Activated CD4-positive, CD25-positive, alpha-beta regulatory T cell (primary cell): ENCODE results near the gene TSR3.

Source experiments
- DNase-seq, 4 experiments: peaks; one replicate each; lab custom pipeline; 2025; lab: John Stamatoyannopoulos, UW

The TSR3 gene

GRCh38 chr16:1351215-1351581, 480 bp downstream of the TSR3 start:
- no peak for DNase-seq

- no peak for DNase-seq
Observed at GRCh38 chr16:1350691-1351090, 987 bp downstream of the TSR3 start.

DNA sequence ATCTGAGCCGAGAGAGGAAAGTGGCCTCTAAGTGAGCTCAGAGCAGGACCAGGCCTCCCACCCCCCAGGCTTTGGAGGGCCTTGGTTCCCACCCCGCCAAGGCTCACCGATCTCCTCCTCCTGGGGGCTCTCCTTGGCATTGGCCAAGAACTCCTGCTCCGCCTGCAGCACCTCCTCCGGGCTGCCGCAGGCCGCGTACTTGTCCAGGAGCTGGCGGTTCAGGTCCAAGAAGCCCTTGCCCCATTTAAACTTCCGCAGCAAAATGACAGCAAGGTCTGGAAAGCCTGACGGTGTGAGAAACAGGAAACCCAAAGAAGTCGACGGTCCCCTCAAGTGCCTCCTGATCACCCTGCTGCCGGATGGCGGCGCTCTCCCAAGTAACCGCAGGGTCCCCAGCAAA, 1.7 kb downstream of the TSR3 start:
- DNase-seq = no peak

DNA sequence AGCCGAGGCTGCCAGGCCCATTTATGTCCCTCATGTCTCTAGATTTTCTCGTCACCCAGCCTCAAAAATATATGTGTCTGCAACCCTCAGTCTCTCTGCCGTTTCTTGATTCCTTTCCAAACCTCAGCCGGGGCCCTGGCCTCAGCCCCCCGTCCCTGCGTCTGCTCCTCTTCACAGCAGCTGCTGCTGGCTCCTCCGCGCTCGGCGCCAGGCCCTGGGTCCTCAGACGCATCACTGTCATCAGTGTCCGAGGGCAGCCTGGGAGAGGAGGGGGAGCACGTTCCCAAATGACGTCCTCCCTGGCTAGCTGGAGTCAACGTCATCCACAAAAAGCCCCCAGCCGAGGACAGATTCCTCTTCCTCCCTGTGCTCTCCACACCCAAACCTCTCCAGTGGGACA, 2.3 kb downstream of the TSR3 start:
- no peak for DNase-seq

DNA sequence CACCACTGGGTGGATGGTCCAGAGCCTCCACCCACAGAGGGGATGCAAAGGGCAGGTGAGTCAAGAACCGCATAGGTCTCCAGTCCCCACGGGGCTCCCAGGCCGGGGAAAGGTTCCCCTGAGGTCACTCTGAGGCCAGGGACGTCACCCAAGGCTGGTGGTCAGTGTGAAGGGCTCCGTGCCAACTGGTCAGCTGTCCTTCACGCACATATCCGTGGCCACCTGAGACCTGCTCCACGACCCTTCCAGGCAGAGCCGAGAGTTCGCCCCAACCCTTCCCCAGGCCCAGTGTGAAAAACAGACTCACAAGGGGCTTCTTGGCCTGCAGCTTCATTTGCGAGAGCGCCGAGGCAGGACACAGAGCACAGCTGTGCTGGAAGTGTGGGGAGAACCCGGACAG, 2.8 kb downstream of the TSR3 start:
- DNase-seq = no peak

DNA sequence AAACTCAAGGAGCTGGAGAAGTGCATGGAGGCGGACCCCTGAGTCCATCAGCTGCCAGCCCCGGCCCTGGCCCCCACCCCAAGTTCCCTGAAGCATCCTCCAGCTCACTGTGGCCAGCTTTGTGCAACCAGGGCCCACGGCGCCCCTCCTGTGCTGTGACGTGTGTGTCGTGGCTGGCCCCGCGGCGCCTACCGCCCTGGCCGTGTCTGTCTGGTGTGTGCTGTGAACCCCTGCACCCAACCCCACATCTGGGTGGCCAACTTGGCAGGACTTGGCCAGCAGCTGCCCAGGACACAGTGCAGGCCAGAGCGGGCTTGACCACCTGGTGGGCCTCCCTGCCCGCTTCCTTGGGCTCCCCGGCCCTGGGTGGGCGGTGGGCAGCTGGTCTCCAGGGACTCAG, 3.2 kb downstream of the TSR3 start:
- no peak for DNase-seq

DNA sequence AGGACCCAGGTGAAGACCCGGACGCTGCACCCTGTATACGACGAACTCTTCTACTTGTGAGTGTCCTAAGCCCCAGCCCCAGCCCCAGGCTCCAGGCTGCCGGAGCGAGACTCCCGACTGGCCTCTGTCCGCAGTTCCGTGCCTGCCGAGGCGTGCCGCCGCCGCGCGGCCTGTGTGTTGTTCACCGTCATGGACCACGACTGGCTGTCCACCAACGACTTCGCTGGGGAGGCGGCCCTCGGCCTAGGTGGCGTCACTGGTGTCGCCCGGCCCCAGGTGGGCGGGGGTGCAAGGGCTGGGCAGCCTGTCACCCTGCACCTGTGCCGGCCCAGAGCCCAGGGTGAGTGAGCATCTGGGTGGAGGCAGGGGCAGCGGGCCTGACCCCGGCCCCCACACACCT, 3.7 kb downstream of the TSR3 start:
- DNase-seq = no peak

DNA sequence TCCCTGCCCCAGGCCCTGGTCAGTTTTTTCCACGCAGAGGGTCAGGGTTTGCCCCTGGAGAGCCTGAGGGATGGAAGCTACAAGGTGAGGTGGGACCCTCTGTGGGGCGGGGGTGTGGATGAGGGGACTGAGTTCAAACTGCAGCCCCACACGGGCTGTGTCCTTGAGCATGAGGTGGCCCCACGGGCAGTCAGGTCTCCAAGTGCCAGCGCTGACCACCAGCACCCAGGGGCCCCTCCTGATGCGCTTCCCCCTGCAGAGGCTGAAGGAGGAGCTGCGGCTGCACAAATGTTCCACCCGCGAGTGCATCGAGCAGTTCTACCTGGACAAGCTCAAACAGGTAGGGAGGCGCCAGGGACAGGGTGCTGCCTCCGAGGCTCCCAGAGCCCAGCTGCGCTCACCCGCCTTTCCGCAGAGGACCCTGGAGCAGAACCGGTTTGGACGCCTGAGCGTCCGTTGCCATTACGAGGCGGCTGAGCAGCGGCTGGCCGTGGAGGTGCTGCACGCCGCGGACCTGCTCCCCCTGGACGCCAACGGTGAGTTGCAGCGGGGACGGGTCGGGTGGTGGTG, 4.3 kb downstream of the TSR3 start:
- no peak for DNase-seq

DNA sequence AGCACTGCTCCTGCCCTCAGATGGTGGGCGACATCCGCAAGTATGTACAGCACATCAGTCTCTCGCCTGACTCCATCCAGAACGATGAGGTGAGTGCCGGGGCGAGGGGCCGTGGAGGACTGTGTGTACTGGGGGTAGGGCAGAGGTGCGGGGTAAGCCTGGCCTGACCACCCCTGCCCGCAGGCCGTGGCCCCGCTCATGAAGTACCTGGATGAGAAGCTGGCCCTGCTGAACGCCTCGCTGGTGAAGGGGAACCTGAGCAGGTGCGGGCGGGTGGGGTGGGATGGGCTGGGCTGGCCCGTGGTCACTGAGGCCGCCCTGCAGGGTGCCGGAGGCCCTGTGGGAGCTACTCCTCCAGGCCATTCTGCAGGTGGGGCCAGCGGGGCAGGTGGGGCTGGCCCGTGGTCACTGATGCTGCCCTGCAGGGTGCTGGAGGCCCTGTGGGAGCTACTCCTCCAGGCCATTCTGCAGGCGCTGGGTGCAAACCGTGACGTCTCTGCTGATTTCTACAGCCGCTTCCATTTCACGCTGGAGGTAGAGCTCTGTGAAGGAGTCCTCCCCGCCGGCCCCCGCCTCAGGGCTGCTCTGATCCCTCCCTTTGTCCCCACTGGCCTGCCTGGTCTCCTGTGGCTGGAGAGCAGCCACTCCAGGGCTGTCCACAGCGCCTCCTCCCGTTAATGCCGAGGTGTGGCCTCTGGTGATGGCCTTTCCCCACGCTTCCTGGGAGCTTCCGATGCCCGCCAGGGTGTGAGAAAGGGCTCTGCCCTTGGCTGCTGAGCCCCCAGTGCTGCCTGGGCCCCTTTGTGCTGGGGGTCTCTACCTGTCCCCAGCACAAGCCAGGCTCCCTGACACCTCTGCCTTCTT, 5.0 kb downstream of the TSR3 start:
- no peak for DNase-seq

GRCh38 chr16:1345651-1346421, 5.8 kb downstream of the TSR3 start:
- no peak for DNase-seq

DNA sequence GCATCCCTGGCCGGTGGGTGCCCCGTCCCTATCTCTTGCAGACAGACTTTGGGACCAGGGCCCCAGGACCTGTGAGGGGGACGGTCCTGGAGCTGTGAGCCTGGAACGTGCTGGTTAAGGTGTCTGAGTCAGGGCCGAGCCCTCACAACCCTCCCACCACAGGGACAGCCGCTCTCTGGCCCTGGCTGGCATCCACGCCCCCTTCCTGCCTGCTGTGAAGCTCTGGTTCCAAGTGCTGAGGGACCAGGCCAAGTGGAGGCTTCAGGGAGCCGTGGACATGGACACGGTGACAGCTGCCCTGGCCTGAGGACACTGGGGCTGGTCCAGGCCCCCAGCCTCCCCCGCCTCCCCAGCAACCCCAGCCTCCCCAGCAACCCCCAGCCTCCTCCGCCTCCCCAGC, 6.6 kb downstream of the TSR3 start:
- DNase-seq = no peak

DNA sequence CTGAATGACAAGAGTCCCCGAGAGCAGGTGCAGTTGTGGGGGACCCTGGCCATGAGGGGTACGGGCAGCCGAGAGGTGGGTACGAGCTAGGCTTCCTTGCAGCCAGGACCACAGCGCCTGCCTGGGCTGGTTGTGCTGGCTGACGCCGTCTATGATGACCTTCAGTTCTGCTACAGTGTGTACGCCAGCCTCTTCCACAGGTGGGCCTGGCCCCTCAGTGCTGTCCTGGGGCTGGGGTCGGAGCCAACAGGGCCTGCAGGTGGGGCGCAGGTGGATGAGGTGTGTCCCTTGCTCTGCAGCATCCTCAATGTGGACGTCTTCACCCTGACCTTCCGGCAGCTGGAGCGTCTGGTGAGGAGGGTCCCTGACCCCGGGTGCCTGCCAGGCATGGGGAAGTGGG, 7.2 kb downstream of the TSR3 start:
- DNase-seq = no peak

DNA sequence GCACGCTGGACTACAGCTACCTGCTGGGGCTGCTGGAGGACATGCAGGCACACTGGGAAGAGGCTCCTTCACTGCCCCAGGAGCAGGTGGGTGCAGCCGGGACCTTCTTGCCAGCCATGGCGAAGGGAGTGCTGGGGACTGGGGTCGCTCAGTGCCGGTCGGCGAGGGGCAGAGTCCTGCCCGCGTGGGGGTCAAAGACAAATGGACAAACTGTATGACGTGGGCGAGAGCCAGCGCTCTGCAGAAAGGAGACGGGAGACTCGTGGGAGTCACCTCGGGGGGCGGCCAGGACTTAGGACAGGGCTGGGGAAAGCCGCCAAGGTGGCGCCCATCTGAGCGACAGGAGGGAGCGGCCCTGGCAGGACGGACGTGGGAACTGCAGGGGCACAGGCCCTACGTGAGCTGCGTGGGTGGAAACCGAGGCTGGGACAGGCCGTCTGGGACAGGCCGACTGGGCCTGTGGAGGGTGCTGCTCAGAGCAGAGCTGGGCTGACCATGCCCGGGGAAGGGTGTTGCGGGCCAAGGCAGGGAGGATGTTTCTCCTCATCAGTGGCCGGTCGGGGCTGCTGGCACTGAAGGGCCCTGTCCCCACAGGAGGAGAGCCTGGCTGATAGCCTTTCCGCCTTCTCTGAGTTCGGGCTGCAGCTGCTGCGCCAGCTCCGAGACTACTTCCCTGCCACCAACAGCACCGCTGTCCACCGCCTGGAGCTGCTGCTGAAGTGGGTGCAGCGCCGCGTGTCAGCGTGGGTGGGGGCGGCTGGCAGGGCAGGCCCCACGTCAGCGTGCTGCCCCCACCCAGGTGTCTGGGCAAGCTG, 8.0 kb downstream of the TSR3 start:
- no peak for DNase-seq

GRCh38 chr16:1342526-1343427, 8.9 kb downstream of the TSR3 start:
- DNase-seq = peak; percentile 84 to 88 (median 85)

- no peak for DNase-seq
Observed at GRCh38 chr16:1341495-1342420, 9.9 kb downstream of the TSR3 start.

GRCh38 chr16:1340730-1341494, 10.8 kb downstream of the TSR3 start:
- DNase-seq = no peak

GRCh38 chr16:1338855-1339675, 12.6 kb downstream of the TSR3 start:
- no peak for DNase-seq

GRCh38 chr16:1338119-1338730, 13.5 kb downstream of the TSR3 start:
- DNase-seq = peak in 1 of 4 experiments; percentile 26
